ENCODE measurements around the gene CLTA. TPM values are rescaled to one million over a fixed set of nuclear protein-coding genes. Genes with fewer than 3 reads are reported as not detected.

Gene CLTA
- total and polyA plus RNA-seq, 2 donors (not counting 3 experiments of a cell fraction or from before 2014, with no cell fraction given), result 229 to 317 TPM

GRCh38 chr9:36158122-36158521 is 32.6 kb upstream of the CLTA start:
- Histone ChIP-seq H3K9me1 (replicated peaks; ENCODE audit: control insufficient read depth, extremely low read depth, insufficient read depth, low read length) (no peaks in the 10 kb centered on the region), H3K4me1 (ENCODE audit: control insufficient read depth, extremely low read depth, insufficient read depth, low read length) (peaks cover 20% of the 10 kb centered on the region), H3K9me3 (replicated peaks; ENCODE audit: control insufficient read depth, insufficient read depth, low read length) (no peaks in the 10 kb centered on the region), H3K27ac (ENCODE audit: insufficient read depth, low read depth, low read length) (no peak overlapping the region), H3K27me3 (ENCODE audit: control insufficient read depth in 2 of 2, insufficient read depth in 2 of 2, low read length in 2 of 2) (no peaks in the 10 kb centered on the region), H3K79me2 (ENCODE audit: control insufficient read depth, insufficient read depth, low read length) (no peaks in the 10 kb centered on the region), H3K9ac (replicated peaks; ENCODE audit: extremely low read depth, insufficient read depth, low read length) (no peak overlapping the region), H4K20me1 (replicated peaks; ENCODE audit: control insufficient read depth, extremely low read depth, insufficient read depth, low read length) (no peaks in the 10 kb centered on the region), H3K36me3 (ENCODE audit: control insufficient read depth in 2 of 2, extremely low read depth in 1 of 2, insufficient read depth in 2 of 2, low read length in 2 of 2) (no peaks in the 10 kb centered on the region), H3K4me3 (replicated peaks in 1 of 3; ENCODE audit: insufficient read depth in 1 of 3, low read depth in 1 of 3, low read length in 3 of 3) (no peak overlapping the region), H3K4me2 (ENCODE audit: insufficient read depth, low read length) (no peak overlapping the region), H2AFZ (ENCODE audit: low read depth, low read length) (no peak overlapping the region)
- ChIA-PET POLR2A (no interaction called here), CTCF (no interaction called here)
- dilution Hi-C loops (cut with MboI; ENCODE audit: extremely low pct_ligation_motif_present, low sequenced_read_pairs), result no loop called here
- BruUV-seq (replicated peaks), result no TSS peak
- DNase-seq (ENCODE audit: low read depth, low spot score) (no peak), FAIRE-seq (no peak)
- no peak for TF ChIP-seq POLR2AphosphoS5 (IDR thresholded peaks at IDR 0.05; ENCODE audit: insufficient read depth, low read depth, low read length)
- TF ChIP-seq, protein P1, sequence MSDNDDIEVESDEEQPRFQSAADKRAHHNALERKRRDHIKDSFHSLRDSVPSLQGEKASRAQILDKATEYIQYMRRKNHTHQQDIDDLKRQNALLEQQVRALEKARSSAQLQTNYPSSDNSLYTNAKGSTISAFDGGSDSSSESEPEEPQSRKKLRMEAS (IDR thresholded peaks at IDR 0.05; ENCODE audit: insufficient read depth, insufficient read length), result no peak
- no peak for TF ChIP-seq JUN (IDR thresholded peaks at IDR 0.05; ENCODE audit: borderline replicate concordance, insufficient read depth, insufficient read length, low read depth)
- TF ChIP-seq GATA2 (IDR thresholded peaks at IDR 0.05; ENCODE audit: insufficient read depth, insufficient read length, low read depth, low read length), result no peak
- no peak for TF ChIP-seq EZH2 (IDR thresholded peaks at IDR 0.05; ENCODE audit: borderline replicate concordance, low read depth, low read length, severe bottlenecking)
- no peak for TF ChIP-seq POLR2A (IDR thresholded peaks at IDR 0.05; ENCODE audit: low read depth, low read length)
- no peak for TF ChIP-seq CTCF (IDR thresholded peaks at IDR 0.05; ENCODE audit: extremely low read depth in 1 of 2, insufficient read depth in 1 of 2, low read depth in 1 of 2, low read length in 2 of 2)
- no peak for TF ChIP-seq FOS (IDR thresholded peaks at IDR 0.05; ENCODE audit: borderline replicate concordance, insufficient read depth, low read length)
- no peak for TF ChIP-seq MYC (IDR thresholded peaks at IDR 0.05; ENCODE audit: low read depth, low read length)
- intact Hi-C loops (cut with micrococcal nuclease), result no loop called here

Measured in endothelial cell of umbilical vein (primary cell).